ENCODE data around the gene COL25A1. TPM values are rescaled to one million over a fixed set of nuclear protein-coding genes. Genes with fewer than 3 reads are reported as not detected.

The COL25A1 gene
- total RNA-seq, 2 experiments from 2014 or later = not detected

GRCh38 chr4:108804648-108805273 is 497.7 kb downstream of the COL25A1 start:
- Mint-ChIP-seq H3K9me3 (no peaks in the 10 kb centered on the region), H3K27me3 (peaks cover 6% of the 10 kb centered on the region), H3K4me1 (no peaks in the 10 kb centered on the region), H3K36me3 (ENCODE audit: low read depth) (no peaks in the 10 kb centered on the region), H3K4me3 (no peak overlapping the region), H3K27ac (no peak overlapping the region)
- POLR2A ChIA-PET = no interaction called here
- CTCF ChIA-PET = no interaction called here
- no peak for DNase-seq

GRCh38 chr4:108799306-108799705 is 503.2 kb downstream of the COL25A1 start:
- Mint-ChIP-seq H3K9me3 (no peaks in the 10 kb centered on the region), H3K27me3 (no peaks in the 10 kb centered on the region), H3K4me1 (no peaks in the 10 kb centered on the region), H3K36me3 (ENCODE audit: low read depth) (no peaks in the 10 kb centered on the region), H3K4me3 (no peak overlapping the region), H3K27ac (no peak overlapping the region)
- no peak for DNase-seq
- CTCF ChIA-PET = interaction anchor here (0.8 kb wide), 1 partner anchor 25 kb away, joined by 3 read pairs; no protein-coding TSS in a partner anchor
- POLR2A ChIA-PET = no interaction called here

- CTCF ChIA-PET = no interaction called here
Measured at GRCh38 chr4:108796173-108796572, 506.3 kb downstream of the COL25A1 start.

DNA sequence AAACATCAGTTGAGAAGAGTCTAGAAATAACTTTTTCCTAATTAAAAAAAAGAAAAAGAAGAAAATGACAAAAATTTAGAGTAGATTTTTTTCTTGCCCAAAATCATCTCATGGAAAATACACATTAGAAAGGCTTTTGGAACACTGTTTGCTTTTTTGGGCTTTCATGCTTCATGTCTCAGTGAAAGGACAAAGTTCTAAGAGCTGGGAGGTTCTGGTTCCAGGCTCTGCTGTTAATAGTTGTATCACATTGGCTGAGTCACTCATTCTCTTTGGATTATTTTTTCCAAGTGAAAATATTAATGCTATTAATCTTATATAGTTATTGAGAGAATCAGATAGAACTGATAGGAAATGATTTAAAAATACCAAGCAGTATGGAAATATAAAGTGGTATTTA is 506.7 kb downstream of the COL25A1 start:
- ChIA-PET POLR2A (no interaction called here), CTCF (no interaction called here)
- Mint-ChIP-seq H3K9me3 (no peaks in the 10 kb centered on the region), H3K27me3 (no peaks in the 10 kb centered on the region), H3K36me3 (ENCODE audit: low read depth) (no peaks in the 10 kb centered on the region), H3K4me1 (no peaks in the 10 kb centered on the region), H3K27ac (no peak overlapping the region), H3K4me3 (no peak overlapping the region)
- no peak for DNase-seq

More at GRCh38 chr4:108796173-108796572, 506.3 kb downstream of the COL25A1 start:
- H3K4me1 Mint-ChIP-seq = no peaks in the 10 kb centered on the region
- no peaks in the 10 kb centered on the region for H3K36me3 Mint-ChIP-seq (ENCODE audit: low read depth)
- no peaks in the 10 kb centered on the region for H3K27me3 Mint-ChIP-seq
- POLR2A ChIA-PET = no interaction called here
- no peak overlapping the region for H3K4me3 Mint-ChIP-seq
- no peaks in the 10 kb centered on the region for H3K9me3 Mint-ChIP-seq
- DNase-seq = no peak
- H3K27ac Mint-ChIP-seq = no peak overlapping the region

- Mint-ChIP-seq H3K27me3 (no peaks in the 10 kb centered on the region), H3K36me3 (ENCODE audit: low read depth) (no peaks in the 10 kb centered on the region), H3K27ac (no peak overlapping the region), H3K9me3 (no peaks in the 10 kb centered on the region), H3K4me3 (no peak overlapping the region), H3K4me1 (no peaks in the 10 kb centered on the region)
- ChIA-PET CTCF (interaction anchor here (0.6 kb wide), 1 partner anchor 18 kb away, joined by 3 read pairs; no protein-coding TSS in a partner anchor), POLR2A (no interaction called here)
- DNase-seq = no peak
Measured at GRCh38 chr4:108794136-108794535, 508.3 kb downstream of the COL25A1 start.

- POLR2A ChIA-PET = no interaction called here
- H3K27ac Mint-ChIP-seq = no peak overlapping the region
- H3K27me3 Mint-ChIP-seq = no peaks in the 10 kb centered on the region
- H3K36me3 Mint-ChIP-seq (ENCODE audit: low read depth) = no peaks in the 10 kb centered on the region
- no peaks in the 10 kb centered on the region for H3K9me3 Mint-ChIP-seq
- H3K4me3 Mint-ChIP-seq = no peak overlapping the region
- no peak for DNase-seq
- no peaks in the 10 kb centered on the region for H3K4me1 Mint-ChIP-seq
- CTCF ChIA-PET = no interaction called here
Measured at GRCh38 chr4:108793415-108793814, 509.0 kb downstream of the COL25A1 start.

DNA sequence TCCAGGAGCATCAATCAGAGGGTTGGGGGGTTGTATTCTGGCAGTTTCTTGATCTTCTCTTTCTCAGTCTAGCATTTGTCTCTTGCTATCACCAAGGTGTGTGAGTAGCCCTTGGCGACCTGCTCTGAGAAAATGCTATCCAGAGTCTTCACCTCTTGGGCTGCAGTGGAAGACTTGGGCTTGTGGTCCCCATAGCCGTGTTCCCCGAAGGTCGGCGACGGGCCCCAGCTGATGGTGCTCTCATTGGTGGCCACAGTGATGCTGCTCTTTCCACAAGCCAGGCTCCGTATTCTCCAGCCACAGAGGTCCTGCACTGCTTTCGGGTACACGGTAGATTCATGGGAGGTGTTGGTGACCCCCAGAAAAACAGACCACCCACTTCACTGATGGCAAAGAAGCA is 513.7 kb downstream of the COL25A1 start:
- ChIA-PET POLR2A (no interaction called here), CTCF (no interaction called here)
- Mint-ChIP-seq H3K4me3 (no peak overlapping the region), H3K27ac (no peak overlapping the region), H3K27me3 (no peaks in the 10 kb centered on the region), H3K36me3 (ENCODE audit: low read depth) (no peaks in the 10 kb centered on the region), H3K9me3 (no peaks in the 10 kb centered on the region), H3K4me1 (no peaks in the 10 kb centered on the region)
- DNase-seq = no peak

DNA sequence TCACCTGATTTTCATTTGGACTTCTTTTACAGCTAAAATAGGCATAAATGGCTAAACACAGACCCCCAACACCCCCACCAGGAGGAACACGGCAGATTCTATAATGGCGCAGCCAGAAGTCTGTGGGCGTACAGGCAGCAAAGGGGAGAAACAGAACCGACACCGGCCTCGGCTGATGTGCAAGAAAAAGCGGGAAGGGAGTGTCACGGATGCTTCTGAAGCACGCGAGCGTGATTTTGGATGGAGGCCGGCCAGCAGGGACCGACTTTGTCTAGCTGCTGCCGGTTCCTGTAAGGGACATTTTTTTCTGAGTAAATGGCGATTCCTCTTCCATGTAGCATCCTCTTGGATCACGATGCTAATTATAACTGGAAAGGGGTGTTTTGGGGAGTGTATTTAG is 514.7 kb downstream of the COL25A1 start:
- Mint-ChIP-seq H3K4me1 (no peaks in the 10 kb centered on the region), H3K9me3 (no peaks in the 10 kb centered on the region), H3K4me3 (no peak overlapping the region), H3K36me3 (ENCODE audit: low read depth) (no peaks in the 10 kb centered on the region), H3K27me3 (no peaks in the 10 kb centered on the region), H3K27ac (no peak overlapping the region)
- ChIA-PET POLR2A (no interaction called here), CTCF (no interaction called here)
- DNase-seq = no peak

- Mint-ChIP-seq H3K27ac (no peak overlapping the region), H3K27me3 (no peaks in the 10 kb centered on the region), H3K36me3 (ENCODE audit: low read depth) (no peaks in the 10 kb centered on the region), H3K9me3 (no peaks in the 10 kb centered on the region), H3K4me3 (no peak overlapping the region), H3K4me1 (no peaks in the 10 kb centered on the region)
- ChIA-PET POLR2A (no interaction called here), CTCF (no interaction called here)
- no peak for DNase-seq
Measured at GRCh38 chr4:108787106-108787505, 515.4 kb downstream of the COL25A1 start.

GRCh38 chr4:108786351-108786750 is 516.1 kb downstream of the COL25A1 start:
- CTCF ChIA-PET = no interaction called here
- POLR2A ChIA-PET = no interaction called here
- no peak overlapping the region for H3K4me3 Mint-ChIP-seq
- no peak for DNase-seq
- H3K4me1 Mint-ChIP-seq = no peaks in the 10 kb centered on the region
- no peaks in the 10 kb centered on the region for H3K27me3 Mint-ChIP-seq
- H3K36me3 Mint-ChIP-seq (ENCODE audit: low read depth) = no peaks in the 10 kb centered on the region
- H3K27ac Mint-ChIP-seq = no peak overlapping the region
- H3K9me3 Mint-ChIP-seq = no peaks in the 10 kb centered on the region

- POLR2A ChIA-PET = no interaction called here
- no peaks in the 10 kb centered on the region for H3K36me3 Mint-ChIP-seq (ENCODE audit: low read depth)
- CTCF ChIA-PET = no interaction called here
- no peaks in the 10 kb centered on the region for H3K9me3 Mint-ChIP-seq
- peaks cover 8% of the 10 kb centered on the region for H3K27me3 Mint-ChIP-seq
- H3K4me1 Mint-ChIP-seq = no peaks in the 10 kb centered on the region
- H3K4me3 Mint-ChIP-seq = no peak overlapping the region
- no peak for DNase-seq
- H3K27ac Mint-ChIP-seq = no peak overlapping the region
Measured at GRCh38 chr4:108783665-108784463, 518.6 kb downstream of the COL25A1 start.

- DNase-seq = no peak
- POLR2A ChIA-PET = no interaction called here
- no peak overlapping the region for H3K27ac Mint-ChIP-seq
- no peaks in the 10 kb centered on the region for H3K36me3 Mint-ChIP-seq (ENCODE audit: low read depth)
- H3K4me3 Mint-ChIP-seq = no peak overlapping the region
- H3K9me3 Mint-ChIP-seq = no peaks in the 10 kb centered on the region
- peaks cover 14% of the 10 kb centered on the region for H3K27me3 Mint-ChIP-seq
- CTCF ChIA-PET = interaction anchor here (0.8 kb wide), 1 partner anchor 630 kb away, joined by 3 read pairs; no protein-coding TSS in a partner anchor
- H3K4me1 Mint-ChIP-seq = no peaks in the 10 kb centered on the region
Measured at GRCh38 chr4:108779958-108780357, 522.5 kb downstream of the COL25A1 start.

DNA sequence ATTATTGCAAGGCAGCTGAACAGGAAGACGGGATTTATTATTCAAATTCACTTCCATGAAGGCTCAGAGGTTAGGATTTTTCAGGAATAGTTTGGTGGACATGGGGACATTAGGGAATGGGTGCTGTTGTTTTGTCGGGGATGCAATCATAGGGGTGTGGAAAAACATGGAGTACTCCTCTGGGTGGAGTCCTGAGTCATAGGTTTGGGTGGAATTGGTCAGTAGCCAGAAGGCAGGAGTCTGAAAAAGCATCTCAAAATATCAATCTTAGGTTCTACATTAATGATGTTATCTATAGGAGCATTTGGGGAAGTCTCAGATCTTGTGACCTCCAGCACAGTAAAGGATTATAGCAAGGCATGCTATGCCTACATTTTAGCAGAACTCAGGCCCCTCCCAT is 525.1 kb downstream of the COL25A1 start:
- Mint-ChIP-seq H3K4me3 (no peak overlapping the region), H3K27me3 (peaks cover 14% of the 10 kb centered on the region), H3K36me3 (ENCODE audit: low read depth) (no peaks in the 10 kb centered on the region), H3K9me3 (no peaks in the 10 kb centered on the region), H3K4me1 (no peaks in the 10 kb centered on the region), H3K27ac (no peak overlapping the region)
- DNase-seq = no peak
- ChIA-PET POLR2A (no interaction called here), CTCF (no interaction called here)

- Mint-ChIP-seq H3K4me1 (no peaks in the 10 kb centered on the region), H3K27me3 (peaks cover 14% of the 10 kb centered on the region), H3K4me3 (no peak overlapping the region), H3K36me3 (ENCODE audit: low read depth) (no peaks in the 10 kb centered on the region), H3K9me3 (no peaks in the 10 kb centered on the region), H3K27ac (no peak overlapping the region)
- DNase-seq = no peak
- ChIA-PET CTCF (no interaction called here), POLR2A (no interaction called here)
Measured at GRCh38 chr4:108775921-108776320, 526.5 kb downstream of the COL25A1 start.
